RCC 7860 (cell line): ENCODE data around the gene MLLT1.

Experiments
- DNase-seq: peaks from one replicate; pipeline ENCODE4 v3.0.0-alpha.2; 2015; ENCODE audit warnings: low spot score
- FAIRE-seq: peaks from 2 replicates; lab custom pipeline; 2012; peaks lifted over from hg19 to GRCh38; lab: Jason Lieb, UNC

Gene MLLT1

GRCh38 chr19:6275170-6275744 lies 4.5 kb downstream of the MLLT1 start:
- DNase-seq (no peak), FAIRE-seq (no peak)

GRCh38 chr19:6274756-6275155 lies 5.0 kb downstream of the MLLT1 start:
- no peak for FAIRE-seq
- DNase-seq: no peak

- peak; percentile 89 for DNase-seq
- FAIRE-seq: peak; percentile 89
Observed at GRCh38 chr19:6273701-6274601, 5.8 kb downstream of the MLLT1 start.

DNA sequence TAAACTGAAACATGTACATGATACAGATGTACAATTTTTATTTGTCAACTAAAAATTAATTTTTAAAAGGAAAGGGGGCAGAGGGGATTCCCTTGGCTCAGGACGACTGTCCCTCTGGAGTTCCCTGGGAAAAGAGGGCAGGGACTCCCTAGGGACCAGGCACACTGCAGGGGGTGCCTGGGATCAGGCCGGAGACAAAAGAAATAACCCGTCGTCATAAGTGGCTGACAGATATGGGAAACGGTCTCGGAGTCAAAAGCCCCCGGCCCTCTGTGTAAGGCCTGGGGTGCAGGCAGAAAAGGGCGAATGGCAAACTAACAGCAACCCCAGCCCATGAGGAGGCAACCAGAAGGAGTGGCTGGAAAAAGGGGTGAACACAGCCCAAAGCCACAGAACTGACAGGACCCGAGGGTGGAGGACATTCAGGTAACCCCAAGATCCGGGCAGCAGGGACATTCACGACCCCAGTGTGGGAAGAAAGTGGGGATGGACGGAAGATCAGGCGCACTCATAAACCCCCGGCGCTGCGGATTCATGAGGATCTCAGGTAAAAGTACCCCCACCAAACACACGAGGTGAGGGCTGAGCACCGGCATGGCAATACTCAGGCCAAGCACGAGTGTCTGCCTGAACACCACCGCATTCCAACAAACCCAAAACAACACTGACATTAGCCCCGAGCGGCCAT lies 6.7 kb downstream of the MLLT1 start:
- FAIRE-seq: no peak

DNA sequence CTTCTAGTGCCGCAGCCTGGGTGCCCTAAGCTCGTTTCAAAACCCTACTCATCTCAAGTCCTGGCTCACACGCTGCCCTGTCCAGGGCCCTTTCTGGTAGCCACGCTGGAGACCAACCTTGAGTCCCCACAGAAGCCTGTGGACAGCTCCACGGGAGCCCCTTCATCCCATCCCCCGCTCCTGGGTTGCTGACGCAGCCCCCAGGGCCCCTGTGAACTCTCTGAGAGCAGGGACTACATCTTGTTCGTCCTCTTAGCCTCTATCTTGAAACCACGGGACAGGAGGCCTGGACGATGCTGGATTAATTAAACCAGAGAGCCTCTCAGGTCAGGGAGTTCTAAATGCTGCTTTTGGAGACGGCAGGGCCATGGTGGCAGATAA lies 7.4 kb downstream of the MLLT1 start:
- FAIRE-seq (no peak), DNase-seq (no peak)

More for the DNA sequence above, 6.7 kb downstream of the MLLT1 start:
- no peak for DNase-seq

DNA sequence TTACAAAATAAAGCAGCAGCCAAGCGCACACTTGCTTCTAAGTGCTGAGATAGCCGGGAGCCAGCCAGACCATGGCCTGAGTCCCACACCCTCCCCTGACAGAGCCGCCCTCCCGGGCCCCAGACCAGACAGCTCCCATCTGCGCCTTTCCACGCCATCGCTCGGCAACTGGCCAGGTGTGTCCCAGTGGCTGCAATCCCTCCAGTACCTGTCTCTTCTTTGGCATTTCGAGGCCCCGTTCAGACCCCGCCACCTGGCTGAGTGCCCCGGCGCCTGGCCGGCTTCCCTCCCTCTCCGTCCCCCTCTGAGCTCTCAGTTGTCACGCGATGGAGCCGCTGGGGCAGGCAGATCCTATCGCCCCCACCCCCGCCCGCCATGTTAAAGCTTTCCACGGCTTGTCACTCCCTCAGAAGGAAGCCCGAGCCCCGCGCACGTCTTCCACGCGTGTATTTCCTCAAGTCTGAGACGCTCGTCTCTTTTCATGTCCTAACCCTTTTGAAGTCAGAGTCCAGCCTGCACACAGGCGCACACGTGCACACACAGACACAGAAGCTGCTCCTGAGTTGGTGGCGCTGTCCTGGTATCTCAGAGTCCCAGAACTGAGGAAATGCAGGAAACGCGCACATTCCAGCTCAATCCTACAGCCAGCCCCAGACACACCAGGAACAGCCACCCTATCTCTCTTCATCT lies 7.9 kb downstream of the MLLT1 start:
- FAIRE-seq (no peak), DNase-seq (no peak)

DNA sequence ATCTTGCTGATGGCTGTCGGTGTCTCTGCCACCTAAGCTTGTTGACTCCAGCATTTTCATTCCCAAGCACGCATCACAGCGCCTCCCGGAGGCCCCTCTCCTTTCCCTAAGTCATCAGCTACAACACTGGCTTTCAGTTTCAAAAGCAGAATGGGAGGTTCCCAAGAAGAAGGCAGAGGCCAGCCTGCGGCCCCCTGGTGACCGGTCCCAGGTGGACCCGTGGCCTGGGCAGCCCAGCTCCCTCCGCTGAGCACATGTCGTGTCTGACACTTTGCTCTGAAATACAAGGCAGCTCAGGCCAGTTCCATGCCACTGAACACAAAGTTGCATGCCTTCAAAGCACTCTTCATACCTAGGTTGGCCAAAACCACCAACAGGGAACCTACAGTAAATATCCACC lies 8.5 kb downstream of the MLLT1 start:
- DNase-seq: no peak
- FAIRE-seq: no peak

DNA sequence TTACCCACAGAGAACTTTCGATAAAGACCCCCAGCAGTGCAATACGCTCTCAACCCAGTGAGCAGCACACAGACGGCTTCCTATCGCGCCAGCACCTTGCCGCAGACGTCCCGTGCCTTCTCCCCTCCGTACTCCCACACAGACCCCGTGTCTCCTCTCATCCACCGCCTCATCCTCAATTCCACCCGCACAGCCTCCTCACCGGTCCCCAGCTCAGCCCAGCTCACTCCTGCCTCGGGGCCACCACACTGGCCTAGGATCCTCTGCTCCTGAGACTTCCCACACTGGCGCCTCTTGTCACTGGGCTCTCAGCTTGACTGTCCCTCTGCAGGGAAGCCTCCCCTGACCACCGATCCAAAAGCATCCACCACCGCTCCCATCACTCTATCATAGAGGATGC lies 9.0 kb downstream of the MLLT1 start:
- DNase-seq (no peak), FAIRE-seq (no peak)

DNA sequence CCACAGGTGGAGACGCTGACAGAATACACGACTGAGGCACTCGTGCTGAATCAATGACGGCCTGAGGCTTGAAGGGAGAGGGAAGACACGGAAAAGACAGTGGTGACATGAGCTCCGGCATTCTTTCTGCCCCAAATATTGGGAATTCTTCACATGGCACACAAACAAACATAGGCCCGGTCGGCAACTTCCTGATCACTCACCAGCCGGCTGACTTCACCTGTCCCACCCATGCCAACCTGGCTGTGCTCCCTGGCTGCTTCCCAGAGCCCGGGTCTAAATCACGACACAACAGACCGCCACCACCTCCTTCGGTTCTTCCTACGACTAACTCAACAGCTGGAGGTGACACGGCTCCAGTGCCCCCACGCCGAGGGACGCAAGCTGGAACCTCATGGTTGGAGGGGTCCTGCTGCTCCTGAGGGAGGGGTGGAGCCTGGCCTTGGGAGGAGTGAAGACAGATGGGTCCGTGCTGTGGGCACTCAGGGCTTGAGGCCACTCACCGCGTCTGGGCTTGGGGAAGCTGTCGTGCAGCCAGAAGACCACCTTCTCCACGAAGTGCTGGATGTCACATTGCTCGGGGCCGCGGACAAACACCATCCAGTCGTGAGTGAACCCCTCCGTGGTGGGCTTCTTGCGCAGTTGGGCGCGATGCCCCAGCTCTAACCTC lies 9.6 kb downstream of the MLLT1 start:
- no peak for FAIRE-seq
- DNase-seq: no peak

- FAIRE-seq (no peak), DNase-seq (no peak)
Observed at GRCh38 chr19:6269101-6269886, 10.5 kb downstream of the MLLT1 start.

- FAIRE-seq (no peak), DNase-seq (no peak)
Observed at GRCh38 chr19:6268382-6268771, 11.4 kb downstream of the MLLT1 start.

DNA sequence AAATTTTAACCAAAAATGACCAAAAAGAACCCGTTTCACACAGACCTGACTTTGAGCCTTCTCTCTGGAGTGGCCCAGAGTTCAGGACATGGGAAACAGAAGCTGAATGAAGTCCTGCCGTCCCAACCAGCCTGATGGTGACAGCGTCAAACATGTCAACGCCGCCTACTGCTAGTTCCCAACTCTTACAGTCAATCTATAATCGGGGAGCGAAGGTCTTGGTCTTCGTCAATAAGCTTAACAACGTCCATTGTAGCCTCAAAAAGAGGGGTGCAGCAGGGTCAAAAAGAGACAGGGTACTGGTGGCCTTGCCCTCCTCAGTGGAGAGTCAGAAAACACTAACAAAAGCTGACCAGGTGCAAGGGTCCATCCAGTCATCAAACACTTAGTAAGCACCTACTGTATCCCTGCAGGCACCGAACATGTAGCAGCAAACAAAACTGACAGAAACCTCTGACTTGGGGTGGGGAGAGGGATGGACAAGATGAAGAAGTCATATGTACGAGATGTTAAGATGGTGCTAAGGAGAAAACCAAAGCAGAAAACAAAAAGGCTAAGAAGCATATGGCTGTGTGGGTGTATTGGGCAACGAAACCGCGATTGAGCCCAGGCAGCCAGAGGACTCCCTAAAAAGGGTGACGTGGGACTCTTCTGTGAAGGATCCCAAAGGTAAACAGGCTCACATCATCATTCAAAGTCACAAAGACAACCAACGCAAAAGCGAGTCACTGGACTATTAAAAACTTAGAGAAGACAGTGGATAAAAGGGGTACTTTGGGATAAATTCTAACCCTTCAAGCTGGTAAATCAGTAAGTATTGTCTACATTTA lies 12.0 kb downstream of the MLLT1 start:
- DNase-seq (no peak), FAIRE-seq (no peak)

DNA sequence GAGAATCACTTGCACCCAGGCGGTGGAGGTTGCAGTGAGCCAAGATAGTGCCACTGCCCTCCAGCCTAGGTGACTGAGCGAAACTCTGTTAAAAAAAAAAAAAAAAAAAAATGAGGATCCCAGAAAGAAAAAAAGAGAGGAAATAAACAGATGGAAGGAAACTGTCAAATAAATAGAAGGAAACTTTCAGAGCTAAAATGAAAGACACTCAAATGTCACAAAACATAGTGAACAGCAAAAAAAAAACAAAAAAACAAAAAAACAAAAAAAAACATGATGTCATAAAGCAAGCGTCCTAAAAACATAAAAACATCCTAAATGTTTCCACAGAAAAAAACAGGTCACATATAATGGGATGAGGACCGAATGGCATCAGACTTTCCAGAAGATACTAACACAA lies 15.0 kb downstream of the MLLT1 start:
- no peak for DNase-seq
- no peak for FAIRE-seq

GRCh38 chr19:6263735-6264444 lies 15.9 kb downstream of the MLLT1 start:
- no peak for FAIRE-seq
- DNase-seq: no peak

DNA sequence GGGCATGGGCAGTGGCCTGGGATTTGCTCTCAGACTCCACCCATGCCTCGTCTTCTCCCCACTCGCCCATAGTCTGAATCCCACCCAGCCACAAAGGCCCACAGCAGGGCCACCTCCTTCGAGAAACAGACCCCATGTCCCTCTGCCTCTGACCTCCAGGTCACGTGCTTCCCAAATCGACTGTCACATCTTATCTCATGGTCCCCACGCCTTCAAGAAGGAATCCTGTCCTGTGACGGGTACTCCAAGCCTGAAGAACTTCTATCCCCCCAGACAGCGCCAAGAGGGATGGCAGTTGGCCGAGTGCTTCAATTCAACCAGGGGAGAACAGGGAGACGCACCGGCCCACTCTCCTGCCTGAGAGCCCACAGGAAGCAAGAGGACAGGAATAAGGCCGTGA lies 16.5 kb downstream of the MLLT1 start:
- DNase-seq (no peak), FAIRE-seq (no peak)

- DNase-seq (no peak), FAIRE-seq (no peak)
Observed at GRCh38 chr19:6262519-6262918, 17.3 kb downstream of the MLLT1 start.

DNA sequence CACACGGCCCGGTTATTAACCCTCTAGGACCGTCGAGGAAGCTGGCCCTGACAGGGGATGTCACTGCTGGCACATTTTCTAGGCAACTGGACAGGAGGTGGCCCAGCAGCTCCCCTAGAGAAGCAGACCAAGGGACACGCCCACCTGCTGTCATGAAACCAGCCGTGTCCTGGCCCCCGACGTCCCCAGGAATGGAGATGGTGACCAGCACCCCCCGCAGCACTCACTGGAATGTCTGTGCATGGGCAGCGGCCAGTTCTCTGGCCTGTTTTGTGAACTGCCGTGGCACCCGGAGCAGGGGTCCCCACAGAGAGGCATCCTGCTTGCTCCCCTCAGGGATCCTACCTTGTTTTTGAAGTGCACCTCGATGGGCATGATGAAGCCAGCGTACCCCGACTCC lies 17.9 kb downstream of the MLLT1 start:
- DNase-seq (no peak), FAIRE-seq (no peak)

GRCh38 chr19:6260912-6261650 lies 18.7 kb downstream of the MLLT1 start:
- no peak for DNase-seq
- FAIRE-seq: no peak
